GM19025 (cell line): ENCODE measurements around the gene MSLN.
"Not testable (repeated sequence)": the region's sequence is repeated elsewhere in the genome, so short reads cannot be mapped to it uniquely, and the experiment has no call there.

Source experiments
- ATAC-seq: cut with Tn5 transposase; IDR thresholded peaks from one replicate; pipeline ENCODE4 v1.9.1; 2021; ENCODE audit warnings: mild to moderate bottlenecking, low read depth, moderate library complexity; ENCODE audit not compliant: unreplicated experiment

MSLN gene

DNA sequence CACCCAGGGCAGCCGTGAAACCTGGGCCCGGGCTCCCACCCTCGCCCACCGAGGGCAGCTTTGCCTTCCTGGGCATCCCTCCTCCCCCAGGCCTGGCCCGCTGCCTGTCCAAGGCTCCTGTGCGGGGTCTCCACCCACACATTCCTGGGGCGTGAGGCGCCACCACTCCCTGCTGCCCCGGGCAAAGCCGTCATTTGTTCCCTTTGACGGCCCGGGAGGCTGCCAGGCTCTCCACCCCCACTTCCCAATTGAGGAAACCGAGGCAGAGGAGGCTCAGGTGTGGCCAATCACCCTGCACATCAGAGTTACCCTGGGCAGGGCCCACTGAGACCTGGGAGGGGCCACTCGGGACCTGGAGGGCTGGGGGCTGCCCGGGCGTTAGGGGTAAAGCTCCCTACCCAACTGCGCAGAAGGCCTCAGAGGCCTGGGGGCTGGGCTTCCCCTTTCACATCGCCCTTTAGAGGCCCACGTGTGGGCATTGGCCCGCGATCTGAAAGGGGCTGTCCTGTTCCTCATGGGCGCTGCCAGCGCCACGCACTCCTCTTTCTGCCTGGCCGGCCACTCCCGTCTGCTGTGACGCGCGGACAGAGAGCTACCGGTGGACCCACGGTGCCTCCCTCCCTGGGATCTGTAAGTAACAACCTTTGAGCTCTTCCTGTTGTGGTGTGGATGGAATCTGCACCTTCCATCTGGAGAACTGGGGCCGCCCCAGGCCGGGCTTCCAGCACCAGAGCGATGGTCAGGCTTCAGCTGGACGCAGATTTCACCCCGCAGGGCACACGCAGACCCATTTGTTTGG, at the start of gene MSLN:
MSLN (plus strand) TSS at position 190 of the 799 bp plus-strand sequence. CDS start 1,947 bp downstream, outside the sequence.
- no peak for ATAC-seq

- no peak for ATAC-seq
Measured at GRCh38 chr16:711084-711483, 49.5 kb upstream of the MSLN start.

DNA sequence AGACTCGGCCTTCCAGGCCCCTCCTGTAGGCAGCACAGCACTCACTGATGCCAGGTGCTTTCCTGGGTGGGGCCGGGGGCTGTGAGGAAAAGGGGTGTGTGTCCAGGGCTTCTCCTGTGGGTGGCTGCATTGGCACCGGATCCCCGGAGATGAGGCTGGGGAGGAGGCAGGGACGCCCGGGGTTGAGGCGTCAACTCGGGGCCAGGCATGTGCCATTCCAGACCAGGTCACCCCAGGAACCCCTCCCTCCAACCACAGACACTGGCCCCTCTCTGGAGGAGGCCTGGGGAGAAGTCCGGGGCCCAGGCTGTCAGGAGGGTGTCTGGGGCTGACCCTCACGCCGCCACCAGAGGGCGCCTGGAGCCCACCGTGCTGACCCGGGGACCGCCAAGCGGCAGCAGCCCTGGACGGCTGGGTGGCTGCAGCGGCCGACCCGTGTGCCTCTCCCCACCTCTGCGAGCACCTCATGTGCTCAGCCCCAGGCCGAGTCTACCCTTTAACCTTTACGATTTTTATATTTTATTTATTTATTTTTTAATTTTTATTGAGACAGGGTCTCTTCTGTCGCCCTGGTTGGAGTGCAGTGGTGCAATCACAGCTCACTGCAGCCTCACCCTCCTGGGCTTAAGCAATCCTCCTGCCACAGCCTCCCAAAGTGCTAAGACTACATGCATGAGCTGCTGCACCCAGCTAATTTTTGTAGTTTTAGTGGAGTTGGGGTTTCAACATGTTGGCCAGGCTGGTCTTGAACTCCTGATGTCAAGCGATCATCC, 48.8 kb upstream of the MSLN start:
- no peak for ATAC-seq

DNA sequence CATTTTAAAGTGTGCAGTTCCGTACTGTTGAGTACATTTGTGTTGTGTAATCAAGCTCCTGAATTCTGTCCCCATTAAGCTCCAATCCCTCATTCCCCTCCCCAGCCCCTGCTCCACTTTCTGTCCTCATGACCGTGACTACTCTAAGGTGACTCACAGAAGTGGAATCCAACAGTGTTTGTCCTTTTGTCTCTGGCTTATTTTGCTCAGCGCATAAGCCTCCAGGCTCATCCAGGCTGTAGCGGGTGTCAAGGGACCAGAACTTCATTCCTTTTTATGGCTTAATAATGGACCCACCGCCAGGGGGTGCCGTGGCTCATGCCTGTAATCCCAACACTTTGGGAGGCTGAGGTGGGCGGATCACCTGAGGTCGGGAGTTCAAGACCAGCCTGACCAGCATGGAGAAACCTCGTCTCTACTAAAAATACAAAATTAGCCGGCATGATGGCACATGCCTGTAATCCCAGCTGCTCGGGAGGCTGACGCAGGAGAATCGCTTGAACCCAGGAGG, 47.7 kb upstream of the MSLN start:
- not testable (repeated sequence) for ATAC-seq

DNA sequence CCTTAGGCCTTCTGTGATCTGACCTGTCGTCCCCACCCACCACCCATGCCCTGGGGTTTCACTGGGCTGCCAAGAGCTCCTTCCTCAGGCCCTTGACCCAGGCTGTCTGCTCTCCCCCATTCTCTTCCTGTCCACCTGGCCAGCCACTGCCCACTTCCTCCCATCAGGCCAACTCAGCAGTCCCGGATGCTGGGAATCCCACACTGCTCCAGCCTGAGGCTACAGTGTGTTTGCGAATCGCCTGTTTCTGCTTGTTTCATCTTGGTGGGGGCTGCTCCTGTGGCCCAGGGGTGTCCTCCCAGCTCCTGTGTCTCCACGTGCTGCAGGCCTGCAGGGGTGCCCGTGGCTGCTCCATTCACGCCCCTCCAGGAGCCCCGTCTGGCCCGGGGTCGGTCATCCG, 46.5 kb upstream of the MSLN start:
- ATAC-seq = no peak

DNA sequence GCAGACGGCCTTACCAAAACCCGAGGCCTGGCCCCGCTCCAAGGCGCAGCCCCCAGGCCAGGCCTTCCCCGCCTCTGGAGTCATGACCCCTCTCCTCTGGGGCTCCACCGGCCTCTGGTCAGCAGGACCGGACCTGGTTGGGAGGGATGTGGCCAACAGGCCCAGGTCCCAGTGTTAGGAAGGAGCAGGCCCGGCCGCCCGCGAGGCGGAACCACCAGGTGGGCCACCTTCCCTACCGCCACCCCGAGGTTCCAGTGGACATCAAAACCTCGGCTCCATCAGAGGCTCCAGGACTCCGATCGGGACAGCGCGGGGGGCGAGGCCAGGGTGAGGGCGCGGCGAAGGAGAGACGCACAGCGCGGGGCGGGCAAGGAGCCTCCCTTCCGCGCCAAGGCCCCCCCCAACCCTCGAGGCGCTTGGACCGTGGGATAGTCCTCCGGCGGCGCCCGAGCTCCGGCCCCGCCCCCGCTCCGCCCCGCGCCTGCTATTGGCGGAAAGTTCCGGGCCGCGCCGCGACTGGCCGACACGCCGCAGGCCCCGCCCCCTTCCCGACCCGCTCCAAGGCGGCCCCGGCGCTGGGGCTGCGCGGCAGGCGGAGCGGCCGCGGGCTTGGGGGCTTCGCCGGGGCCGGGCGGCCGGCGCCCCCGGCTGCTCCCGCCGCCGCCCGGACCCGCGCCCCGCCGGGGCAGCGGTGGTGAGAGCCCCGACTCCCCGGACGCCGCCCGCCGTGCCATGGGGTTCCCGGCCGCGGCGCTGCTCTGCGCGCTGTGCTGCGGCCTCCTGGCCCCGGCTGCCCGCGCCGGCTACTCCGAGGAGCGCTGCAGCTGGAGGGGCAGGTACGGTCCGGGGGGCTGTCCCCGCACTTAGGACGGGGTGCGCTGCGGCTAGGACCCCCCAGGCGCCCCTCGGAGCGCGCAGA, 45.7 kb upstream of the MSLN start, which contains the start of gene METRN:
METRN (plus strand) TSS at position 561 of the 919 bp plus-strand sequence; CDS start at position 733, 172 bp downstream.
- peak; percentile 84 for ATAC-seq

- peak; percentile 8 for ATAC-seq
Measured at GRCh38 chr16:715477-716199, 44.9 kb upstream of the MSLN start.

GRCh38 chr16:716200-716568, 44.4 kb upstream of the MSLN start:
- ATAC-seq = no peak

- ATAC-seq = no peak
Measured at GRCh38 chr16:716768-717325, 43.7 kb upstream of the MSLN start.

DNA sequence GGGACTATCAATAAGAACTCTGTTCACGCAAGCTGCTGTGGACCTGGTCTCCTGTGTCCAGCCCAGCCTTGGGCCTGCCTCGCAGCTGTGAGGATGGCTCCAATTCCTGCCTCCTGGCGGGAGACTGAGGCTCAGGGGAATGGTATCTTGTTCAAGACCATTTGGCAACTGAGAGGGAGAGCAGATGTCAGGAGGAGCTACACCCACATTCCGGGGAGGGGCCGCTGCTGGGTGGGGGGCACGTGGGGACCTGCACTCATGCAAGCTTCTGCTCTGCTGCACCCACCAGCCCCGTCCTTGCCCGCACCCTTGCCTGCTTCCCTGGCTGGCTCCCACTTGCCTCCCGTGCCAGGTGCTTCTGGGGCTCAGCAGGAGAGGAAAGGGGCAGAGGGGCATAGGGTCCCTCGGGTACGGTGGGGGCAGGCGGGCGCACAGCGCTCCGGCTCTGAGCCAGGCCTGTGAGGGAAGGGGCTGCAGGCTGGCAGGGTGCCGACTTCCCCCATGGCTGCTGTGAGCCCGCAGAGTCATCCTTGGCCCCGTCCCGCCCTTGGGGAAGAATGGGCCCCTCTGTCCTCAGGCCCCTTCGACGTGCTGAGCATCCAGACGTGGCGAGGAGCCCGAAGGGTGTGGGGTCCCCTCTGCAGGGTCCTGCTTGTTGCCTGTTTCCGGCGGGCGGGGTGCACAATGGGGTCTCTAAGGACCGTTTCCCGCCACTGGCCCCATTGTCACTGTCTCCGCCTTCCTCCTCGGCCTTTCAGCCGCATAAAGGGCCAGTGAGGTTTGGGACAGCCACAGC, 42.9 kb upstream of the MSLN start:
- no peak for ATAC-seq

DNA sequence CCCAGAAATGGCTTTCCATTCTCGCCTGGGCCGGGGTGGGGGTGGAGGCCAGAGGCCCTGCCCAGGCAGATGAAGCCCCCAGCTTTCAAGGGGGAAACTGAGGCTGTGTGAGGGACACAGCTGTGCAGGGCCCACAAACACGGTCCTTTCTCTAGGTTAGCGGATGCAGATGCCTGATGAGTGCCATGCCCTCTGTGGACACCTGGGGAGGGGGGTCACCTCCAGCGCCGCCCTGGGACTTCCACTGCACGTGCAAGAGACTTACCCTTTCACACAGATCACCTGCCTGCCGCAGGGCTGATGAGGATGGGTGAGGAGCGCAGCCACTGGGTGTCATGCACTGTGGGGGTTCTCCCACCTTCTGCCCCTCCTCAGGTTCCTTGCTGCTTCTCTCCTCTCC, 42.1 kb upstream of the MSLN start:
- ATAC-seq = no peak

DNA sequence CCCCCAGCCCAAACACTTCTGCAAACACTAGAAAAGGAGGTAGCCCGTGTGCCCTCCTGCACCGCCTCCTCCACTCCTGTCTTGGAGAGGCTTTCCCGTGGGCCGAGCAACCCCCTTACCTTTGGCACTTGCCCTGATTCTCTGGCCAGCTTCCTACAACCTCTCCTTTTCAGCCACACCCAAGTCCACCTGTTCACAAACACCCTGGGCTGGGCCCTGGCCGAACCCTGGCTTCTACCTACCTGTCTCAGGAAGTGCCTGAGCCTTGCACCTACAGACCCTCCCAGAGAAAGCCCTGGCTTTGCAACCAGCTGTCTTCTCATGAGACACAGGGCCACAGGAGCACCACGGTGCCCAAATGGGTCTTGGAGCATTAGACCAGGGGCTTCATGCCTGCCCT, 41.6 kb upstream of the MSLN start:
- ATAC-seq = no peak

DNA sequence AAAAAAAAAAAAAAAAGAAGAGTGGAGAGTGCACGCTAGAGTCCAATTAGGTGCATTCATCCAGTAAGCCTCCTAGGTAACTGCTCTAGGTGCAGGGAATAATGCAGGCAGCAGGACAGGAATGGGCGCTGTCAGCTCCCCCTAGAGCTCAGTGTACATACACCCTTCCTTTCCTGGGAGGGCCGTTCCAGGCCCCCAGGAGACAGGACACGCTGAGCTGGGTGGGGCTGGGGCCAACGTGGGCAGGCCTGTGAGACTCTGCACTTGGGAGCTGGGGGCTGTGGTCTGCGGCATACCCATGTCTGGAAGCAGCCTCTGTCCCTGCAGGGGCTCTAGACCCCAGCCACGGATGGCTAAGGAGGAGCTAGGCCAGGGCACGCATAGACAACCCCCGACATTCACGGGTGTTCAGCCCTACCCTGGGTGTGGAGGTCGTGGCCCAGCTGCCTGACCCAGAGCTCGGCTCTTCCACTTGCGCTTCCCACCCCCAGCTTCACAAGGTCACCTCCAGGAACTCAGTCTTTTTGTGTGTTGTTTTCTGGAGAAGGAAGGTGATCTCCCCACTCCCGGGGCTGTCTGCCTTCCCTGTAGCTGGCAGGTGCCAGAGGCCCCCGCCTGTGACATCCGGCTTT, 40.6 kb upstream of the MSLN start:
- no peak for ATAC-seq

DNA sequence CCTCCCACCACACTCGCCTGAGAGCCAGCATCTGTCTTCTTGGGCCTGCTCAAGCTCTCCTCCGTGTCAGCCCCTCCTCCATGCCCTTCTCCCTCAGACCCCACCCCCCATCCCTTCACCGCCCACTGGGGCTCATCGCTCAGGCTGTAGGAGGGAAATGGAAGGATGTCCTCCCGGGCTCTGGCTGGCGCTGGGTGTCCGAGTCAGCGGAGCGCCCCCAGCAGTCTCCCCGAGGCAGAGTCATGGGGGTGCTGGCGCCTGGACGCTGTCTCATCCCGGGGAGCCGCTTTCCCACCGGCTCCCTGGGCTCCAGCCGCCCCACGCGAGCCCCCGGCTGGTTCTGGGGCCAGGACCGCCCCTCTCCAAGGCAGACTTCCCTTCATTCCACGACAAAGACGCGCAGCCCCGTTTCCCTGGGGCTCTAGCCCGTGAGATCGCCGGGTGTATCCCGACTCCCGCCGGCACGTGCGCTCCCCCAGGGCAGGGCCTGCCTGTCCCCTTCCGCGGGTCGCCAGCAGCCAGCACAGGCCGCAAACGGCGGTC, 40.0 kb upstream of the MSLN start:
- ATAC-seq = peak; percentile 6

DNA sequence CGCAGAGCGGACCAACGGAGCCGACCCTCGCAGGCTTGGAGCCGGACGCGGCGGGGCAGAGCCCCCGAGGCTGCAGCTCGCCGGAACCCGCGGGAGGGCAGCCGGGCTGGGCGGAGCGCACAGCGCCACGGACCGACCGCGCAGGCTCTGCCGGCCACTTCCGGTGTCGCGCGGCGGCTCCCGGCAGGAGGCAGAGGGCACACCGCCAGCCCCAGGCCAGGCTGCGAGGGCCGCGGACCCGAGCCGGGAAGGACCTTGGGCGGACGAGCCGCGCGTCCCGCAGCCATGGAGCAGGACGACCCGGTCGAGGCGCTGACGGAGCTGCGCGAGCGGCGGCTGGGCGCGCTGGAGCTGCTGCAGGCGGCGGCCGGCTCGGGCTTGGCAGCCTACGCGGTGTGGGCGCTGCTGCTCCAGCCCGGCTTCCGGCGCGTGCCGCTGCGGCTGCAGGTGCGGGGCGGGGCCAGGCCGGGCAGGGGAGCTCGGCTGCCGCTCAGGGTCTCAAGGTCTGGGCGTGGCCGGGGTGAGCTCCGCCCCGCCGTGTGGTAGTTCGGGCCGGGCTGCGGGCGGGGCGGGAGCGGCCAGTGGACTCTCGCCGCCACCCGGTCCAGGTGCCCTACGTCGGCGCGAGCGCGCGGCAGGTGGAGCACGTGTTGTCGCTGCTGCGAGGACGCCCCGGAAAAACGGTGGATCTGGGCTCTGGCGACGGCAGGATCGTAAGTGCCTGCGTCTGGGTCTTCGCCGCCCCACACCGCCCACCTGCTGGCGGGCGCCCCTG, 39.4 kb upstream of the MSLN start, which contains the start of gene ANTKMT:
ANTKMT (plus strand) TSS at position 157 of the 775 bp plus-strand sequence; CDS start at position 286, 129 bp downstream.
- ATAC-seq = peak; percentile 71

GRCh38 chr16:721765-722540, 38.6 kb upstream of the MSLN start:
- no peak for ATAC-seq
